Measurements from ENCODE around the gene GSTO1.

GRCh38 chr10:104233817-104234216, 20.9 kb upstream of the GSTO1 start:
- no peak for TF ChIP-seq CTCF (IDR thresholded peaks at IDR 0.05; ENCODE audit: insufficient read depth, low read depth, low read length)
- no peak for TF ChIP-seq EZH2 (IDR thresholded peaks at IDR 0.05; ENCODE audit: insufficient read depth, low read length)

All from astrocyte (in vitro differentiated cells and primary cell).